NOMO-1 treated with dmso at 0.1 percent for 144 hours (cell line): ENCODE data around the gene MAST4.

Experiments
- DNase-seq: peaks from one replicate; lab custom pipeline; 2025; ENCODE audit not compliant: unreplicated experiment; lab: John Stamatoyannopoulos, UW

Gene MAST4

GRCh38 chr5:66896171-66896570 lies 300.0 kb downstream of the MAST4 start:
- no peak for DNase-seq

- no peak for DNase-seq
These were observed 301.2 kb downstream of the MAST4 start for GRCh38 chr5:66897356-66897755.

- DNase-seq, result no peak
These were observed 302.2 kb downstream of the MAST4 start for GRCh38 chr5:66898241-66898995.

GRCh38 chr5:66903218-66903617 lies 307.0 kb downstream of the MAST4 start:
- DNase-seq, result no peak

- no peak for DNase-seq
These were observed 307.5 kb downstream of the MAST4 start for GRCh38 chr5:66903709-66904108.

- no peak for DNase-seq
These were observed 308.0 kb downstream of the MAST4 start for GRCh38 chr5:66904189-66904588.

- DNase-seq, result no peak
These were observed 309.8 kb downstream of the MAST4 start for GRCh38 chr5:66906021-66906420.

GRCh38 chr5:66908230-66908629 lies 312.0 kb downstream of the MAST4 start:
- no peak for DNase-seq

- no peak for DNase-seq
These were observed 313.2 kb downstream of the MAST4 start for GRCh38 chr5:66909364-66909763.

- DNase-seq, result no peak
These were observed 316.6 kb downstream of the MAST4 start for GRCh38 chr5:66912787-66913186.

- DNase-seq, result no peak
These were observed 319.3 kb downstream of the MAST4 start for GRCh38 chr5:66915531-66915930.

- no peak for DNase-seq
These were observed 326.7 kb downstream of the MAST4 start for GRCh38 chr5:66922881-66923280.

- no peak for DNase-seq
These were observed 327.3 kb downstream of the MAST4 start for GRCh38 chr5:66923457-66923856.

GRCh38 chr5:66923922-66924321 lies 327.7 kb downstream of the MAST4 start:
- no peak for DNase-seq

- DNase-seq, result no peak
These were observed 330.9 kb downstream of the MAST4 start for GRCh38 chr5:66927140-66927539.

GRCh38 chr5:66929281-66929680 lies 333.1 kb downstream of the MAST4 start:
- DNase-seq, result no peak

GRCh38 chr5:66929995-66930394 lies 333.8 kb downstream of the MAST4 start:
- DNase-seq, result no peak

GRCh38 chr5:66931651-66932050 lies 335.5 kb downstream of the MAST4 start:
- DNase-seq, result peak; percentile 8

GRCh38 chr5:66932457-66932856 lies 336.3 kb downstream of the MAST4 start:
- DNase-seq, result no peak

GRCh38 chr5:66933066-66933465 lies 336.9 kb downstream of the MAST4 start:
- DNase-seq, result no peak

GRCh38 chr5:66939094-66939493 lies 342.9 kb downstream of the MAST4 start:
- no peak for DNase-seq

GRCh38 chr5:66945389-66946349 lies 349.5 kb downstream of the MAST4 start:
- no peak for DNase-seq
